ENCODE measurements around the gene RPL32.

Gene RPL32

GRCh38 chr3:12830785-12831156, 10.6 kb downstream of the RPL32 start:
- no peak for DNase-seq

DNA sequence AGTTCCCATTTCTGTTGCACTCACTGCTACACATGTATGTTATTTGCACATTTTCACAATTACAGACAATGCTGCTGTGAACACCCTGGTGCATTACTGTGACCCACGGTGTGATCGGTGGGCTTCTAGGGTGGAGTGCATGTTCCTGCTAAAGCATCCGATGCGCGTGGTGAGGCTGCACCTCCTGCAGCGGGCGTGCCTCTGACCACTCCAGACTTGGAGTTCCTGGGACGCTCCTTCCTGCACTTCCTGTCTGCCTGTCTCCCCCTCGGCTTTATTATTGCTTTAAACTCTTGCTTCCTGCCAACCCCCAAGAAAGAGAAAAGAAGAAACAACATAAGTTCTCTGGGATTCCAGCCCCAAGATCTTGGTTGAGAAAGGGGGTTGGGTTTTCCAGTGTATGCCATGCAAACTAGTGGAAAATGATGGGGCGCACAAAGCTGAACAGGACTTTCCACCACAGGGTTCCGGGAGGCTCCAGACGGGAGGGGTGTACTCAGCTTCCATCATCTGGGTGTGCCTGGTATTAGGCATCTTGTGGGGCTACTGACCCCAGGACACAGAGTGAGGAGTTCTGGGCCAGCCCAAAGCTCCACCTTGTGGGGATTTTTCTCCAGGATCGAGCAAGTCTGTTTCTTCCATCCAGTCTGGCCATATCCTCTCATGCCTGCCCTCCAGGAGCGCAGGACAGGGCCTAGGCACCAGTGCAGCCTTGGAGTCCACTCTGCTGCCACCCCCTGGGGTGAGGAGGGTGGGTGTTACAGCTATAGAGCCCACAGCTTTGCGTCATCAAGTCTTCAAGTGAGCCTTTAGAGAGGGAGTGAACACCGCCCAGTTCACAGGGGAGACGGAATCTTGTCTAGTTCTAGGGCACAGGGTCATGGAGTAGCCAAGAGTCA, 11.2 kb downstream of the RPL32 start:
- no peak for DNase-seq

GRCh38 chr3:12829404-12829803, 12.0 kb downstream of the RPL32 start:
- DNase-seq, result no peak

- DNase-seq, result no peak
Measured at GRCh38 chr3:12828751-12829150, 12.6 kb downstream of the RPL32 start.

DNA sequence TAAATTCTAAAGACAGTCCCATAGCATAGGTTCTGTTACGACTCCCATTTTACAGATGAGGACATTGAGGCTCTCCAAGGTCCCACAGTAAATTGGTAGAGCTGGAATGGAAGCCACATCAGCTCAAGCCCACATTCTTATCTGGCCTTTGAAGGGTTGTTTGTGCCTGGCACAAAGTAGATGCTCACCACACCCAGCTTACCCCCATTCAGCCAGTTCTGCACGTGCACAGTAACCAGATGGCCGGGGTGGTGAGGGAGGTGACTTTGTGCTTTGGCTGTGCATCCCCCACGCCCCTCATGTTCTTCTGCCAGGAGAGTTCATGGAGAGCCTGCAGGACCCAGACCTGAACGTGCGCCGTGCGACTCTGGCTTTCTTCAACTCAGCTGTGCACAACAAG, 16.2 kb downstream of the RPL32 start:
- no peak for DNase-seq

GRCh38 chr3:12824299-12824698, 17.1 kb downstream of the RPL32 start:
- DNase-seq, result no peak

DNA sequence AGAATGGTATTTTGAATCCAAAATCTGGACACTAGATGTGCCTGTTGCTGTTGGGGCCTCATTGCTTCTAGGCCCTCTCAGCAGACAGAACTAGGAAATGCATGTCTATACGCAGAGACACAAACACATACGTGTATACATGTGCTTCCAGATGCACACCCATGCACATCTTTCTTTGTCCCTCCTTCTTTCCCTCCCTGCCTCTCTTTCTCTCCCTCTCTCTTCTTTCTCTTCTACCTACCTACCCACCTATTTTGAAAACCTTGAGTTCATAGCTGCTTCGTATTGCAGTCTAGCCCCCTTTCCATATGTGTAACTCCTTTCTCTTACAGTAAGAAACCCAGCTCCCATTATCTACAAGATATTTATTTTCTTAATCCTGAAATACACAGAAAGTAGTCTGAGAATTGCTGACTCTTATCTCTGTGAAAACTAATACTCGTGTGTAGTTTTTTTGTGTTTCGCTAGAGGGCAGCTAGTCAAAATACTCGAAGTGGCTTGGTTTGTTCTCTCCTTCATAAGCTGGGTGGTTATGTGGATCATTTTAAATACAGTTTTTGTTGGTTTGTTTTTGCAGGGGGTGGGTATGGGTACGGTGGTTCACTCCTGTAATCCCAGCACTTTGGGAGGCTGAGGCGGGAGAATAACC, 18.5 kb downstream of the RPL32 start:
- DNase-seq, result no peak

DNA sequence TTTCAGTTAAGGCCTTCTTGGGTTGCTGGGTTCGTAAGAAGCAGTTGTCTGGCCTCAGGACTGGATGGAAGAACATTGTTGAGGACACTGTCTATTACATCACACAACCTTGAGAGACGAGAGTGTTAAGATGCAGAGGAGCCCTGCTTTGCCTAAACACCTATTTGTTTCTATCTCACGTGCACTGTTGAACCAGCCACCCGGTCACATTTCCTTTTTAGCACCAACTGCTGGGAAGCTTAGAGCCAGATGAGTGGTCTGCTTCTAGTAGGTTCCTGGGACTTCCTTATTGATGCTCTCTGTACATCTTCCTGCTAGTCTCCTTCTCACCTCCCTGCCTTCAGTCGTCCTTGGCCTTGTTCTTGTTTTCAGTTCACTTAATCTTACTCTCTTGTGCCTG, 22.6 kb downstream of the RPL32 start:
- no peak for DNase-seq

GRCh38 chr3:12818273-12818672, 23.1 kb downstream of the RPL32 start:
- DNase-seq, result no peak

DNA sequence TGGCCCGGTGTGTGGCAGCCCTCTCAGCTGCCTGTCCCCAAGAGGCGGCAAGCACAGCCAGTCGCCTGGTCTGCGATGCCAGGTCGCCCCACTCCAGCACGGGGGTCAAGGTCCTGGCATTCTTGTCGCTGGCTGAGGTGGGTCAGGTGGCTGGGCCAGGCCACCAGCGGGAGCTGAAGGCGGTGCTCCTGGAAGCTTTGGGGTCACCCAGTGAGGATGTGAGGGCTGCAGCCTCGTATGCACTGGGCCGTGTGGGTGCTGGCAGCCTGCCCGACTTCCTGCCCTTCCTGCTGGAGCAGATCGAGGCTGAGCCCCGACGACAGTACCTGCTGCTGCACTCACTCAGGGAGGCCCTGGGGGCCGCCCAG, 24.0 kb downstream of the RPL32 start:
- no peak for DNase-seq

GRCh38 chr3:12816521-12817342, 24.6 kb downstream of the RPL32 start:
- DNase-seq, result no peak

DNA sequence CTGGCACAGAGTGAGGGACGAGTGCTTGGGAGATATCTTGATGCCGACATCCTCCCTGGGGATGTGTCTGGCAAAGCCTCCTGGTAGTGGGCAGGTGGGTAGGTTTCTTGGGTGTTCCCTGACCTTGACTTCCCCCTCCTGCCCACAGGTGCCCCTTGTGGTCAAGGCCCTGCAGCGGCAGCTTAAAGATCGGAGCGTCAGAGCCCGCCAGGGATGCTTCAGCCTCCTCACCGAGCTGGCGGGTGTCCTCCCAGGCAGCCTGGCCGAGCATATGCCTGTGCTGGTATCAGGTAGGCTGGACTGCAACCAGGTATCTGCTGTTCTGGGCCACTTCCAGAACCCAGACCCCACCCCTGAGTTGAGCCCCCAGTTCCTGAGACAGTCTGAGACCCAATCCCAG, 25.6 kb downstream of the RPL32 start:
- DNase-seq, result no peak

GRCh38 chr3:12815078-12815477, 26.3 kb downstream of the RPL32 start:
- DNase-seq, result no peak

DNA sequence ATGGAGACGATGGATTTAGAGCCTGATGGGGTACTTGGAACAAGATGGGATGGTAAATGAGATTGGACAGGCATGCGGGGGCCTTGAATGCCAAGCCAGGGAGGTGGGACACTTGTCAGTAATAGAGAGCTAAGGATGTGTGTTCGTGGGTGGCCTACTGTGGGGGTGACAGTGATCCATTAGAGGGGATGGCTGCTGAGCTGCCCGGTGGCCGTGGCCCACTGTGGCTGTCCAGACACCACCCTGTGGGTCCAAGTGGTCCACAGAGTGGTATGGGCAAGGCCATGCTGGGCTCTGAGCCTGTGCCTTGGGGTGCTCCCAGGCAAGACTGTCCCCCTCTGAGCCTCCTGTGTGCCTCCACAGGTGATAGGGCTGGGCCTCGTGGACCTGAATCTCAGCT, 27.4 kb downstream of the RPL32 start:
- DNase-seq, result no peak

DNA sequence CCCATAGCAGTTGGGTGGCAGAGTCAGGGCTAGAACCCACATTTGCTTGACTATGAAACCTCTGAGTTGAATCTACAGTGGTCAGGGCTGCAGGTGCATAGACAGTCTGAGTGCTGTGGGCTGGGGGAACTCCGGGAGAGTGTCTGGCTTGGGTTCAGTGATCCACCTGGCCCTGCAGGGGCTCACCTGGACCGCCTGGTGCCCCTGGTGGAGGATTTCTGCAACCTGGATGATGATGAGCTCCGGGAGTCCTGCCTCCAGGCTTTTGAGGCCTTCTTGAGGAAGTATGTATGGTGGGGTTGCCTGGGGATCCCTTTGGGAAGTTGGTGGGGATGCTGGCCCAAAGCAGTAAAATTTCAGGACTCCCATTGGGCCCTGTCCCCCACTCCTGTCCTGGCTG, 28.6 kb downstream of the RPL32 start:
- no peak for DNase-seq

DNA sequence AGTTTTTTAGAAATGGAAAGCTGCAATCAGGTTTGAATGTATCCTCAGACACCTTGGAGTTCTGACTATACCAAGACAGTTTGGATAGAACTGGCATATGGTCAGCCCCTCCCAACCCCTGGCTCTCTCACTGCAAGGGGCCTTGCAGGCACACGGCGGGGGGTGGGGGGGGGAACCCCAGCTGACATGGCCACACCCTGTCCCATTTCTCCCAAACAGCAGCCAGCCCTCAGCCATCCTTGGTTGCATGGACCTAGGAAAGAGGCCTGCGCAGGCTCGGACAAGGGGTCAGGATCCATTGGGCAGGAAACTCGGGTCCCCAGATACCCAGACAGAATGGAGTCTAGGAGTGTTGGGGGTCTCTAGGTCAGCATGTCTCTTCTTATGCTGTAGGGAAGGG, 30.4 kb downstream of the RPL32 start:
- no peak for DNase-seq

DNA sequence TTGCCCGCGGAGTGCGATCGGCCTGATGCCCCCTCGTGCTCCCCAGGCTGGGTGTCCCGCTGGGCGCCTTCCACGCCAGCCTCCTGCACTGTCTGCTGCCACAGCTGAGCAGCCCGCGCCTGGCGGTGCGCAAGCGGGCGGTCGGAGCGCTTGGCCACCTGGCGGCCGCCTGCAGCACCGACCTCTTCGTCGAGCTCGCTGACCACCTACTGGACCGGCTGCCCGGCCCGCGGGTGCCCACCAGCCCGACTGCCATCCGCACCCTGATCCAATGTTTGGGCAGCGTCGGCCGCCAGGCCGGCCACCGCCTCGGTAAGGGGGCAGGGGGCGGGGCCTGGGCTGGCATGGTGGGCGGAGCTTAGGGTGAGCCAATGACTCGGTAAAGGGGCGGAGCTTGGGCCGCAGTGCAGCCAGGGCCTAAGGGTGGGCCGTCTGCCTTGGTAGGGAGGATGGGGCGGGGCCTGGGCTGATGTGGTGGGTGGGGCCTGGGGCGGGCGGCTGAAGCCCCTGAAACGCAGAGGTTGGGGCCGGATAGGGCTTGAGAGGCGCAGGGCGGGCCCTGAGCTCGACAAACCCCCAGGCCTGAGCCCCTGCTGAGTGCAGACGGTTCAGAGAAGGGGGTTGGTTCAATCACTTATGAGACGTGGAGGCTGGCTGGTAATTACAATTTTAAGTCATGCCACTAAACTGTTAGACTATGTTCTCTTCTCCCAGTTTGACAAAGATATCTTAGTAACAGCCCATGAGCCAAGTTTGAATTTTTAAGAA, 31.2 kb downstream of the RPL32 start:
- DNase-seq, result peak; percentile 93

DNA sequence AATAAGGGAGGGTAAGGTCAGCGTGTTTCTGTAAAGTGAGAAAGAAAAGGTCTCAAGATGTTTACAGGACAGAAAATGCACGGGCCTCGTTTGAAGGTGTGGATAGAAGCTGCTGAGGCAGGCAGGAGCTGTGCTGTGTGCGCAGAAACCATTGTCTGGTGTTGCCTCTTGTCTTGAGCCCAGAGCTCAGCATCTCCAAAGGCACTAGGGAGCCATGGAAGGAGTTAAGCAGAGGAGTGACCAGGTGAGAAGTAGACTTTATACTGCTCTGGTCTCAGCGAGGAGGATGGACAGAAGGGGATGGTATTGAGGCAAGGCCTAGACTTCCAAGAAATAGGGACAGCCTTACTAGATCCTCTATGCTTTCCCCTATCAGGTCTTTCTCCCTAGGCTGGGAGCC, 31.9 kb downstream of the RPL32 start:
- no peak for DNase-seq

DNA sequence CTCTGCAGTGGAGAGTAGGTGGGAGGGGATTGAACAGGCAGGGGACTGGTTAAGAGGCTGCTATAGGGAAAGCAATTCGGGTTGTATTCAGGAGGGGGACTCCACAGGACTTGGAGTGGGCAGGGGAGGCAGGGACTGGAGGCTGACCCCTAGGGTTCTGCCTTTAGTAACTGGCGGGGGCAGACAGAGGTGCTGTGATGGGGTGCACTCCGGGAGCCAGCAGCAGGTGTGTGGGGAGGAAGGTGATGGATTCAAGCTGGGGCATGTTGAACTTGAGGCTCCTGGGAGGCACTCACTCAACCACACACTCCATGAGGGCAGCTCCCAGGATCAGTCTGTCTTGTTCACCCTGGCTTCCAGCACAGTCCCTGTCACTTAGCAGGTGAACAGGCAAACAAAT, 32.4 kb downstream of the RPL32 start:
- DNase-seq, result no peak

GRCh38 chr3:12808587-12808986, 32.8 kb downstream of the RPL32 start:
- DNase-seq, result no peak

GRCh38 chr3:12807601-12808359, 33.6 kb downstream of the RPL32 start:
- no peak for DNase-seq

DNA sequence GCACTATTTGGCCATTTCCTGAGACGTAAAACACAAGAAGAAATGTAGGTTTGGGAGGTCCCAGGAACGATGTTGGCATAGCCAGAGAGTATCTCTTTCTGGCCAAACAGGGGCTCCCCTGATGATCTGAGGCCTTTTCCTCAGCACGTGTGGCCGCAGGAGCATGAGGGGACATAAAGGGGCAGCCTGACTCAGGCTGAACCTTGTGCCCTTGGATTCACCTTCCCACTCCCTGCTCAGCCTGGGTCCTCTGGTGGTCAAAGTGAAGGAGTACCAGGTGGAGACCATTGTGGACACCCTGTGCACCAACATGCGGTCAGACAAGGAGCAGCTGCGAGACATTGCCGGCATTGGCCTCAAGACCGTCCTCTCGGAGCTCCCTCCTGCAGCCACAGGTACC, 34.3 kb downstream of the RPL32 start:
- DNase-seq, result no peak
